ENCODE data around the gene CCDC138.

- TF ChIP-seq CTCF (optimal IDR thresholded peaks at IDR 0.05 in 1 of 3, IDR thresholded peaks at IDR 0.05 in 1 of 3, conservative IDR thresholded peaks at IDR 0.05 in 1 of 3; ENCODE audit: extremely low read depth in 1 of 3, insufficient read depth in 2 of 3, low read length in 3 of 3) (no peak), EZH2 (IDR thresholded peaks at IDR 0.05; ENCODE audit: low read length) (no peak)
These were observed 50.6 kb downstream of the CCDC138 start for GRCh38 chr2:108837198-108837597.
